HG02588 (cell line): Measurements from ENCODE around the gene MACROD2.
A peak's percentile ranks its signal among the peaks of the same experiment; 100 is the strongest.

Source experiments
- ATAC-seq: cut with Tn5 transposase; IDR thresholded peaks from one replicate; pipeline ENCODE4 v1.9.1; 2021; ENCODE audit warnings: mild to moderate bottlenecking, moderate library complexity; ENCODE audit not compliant: unreplicated experiment

Gene MACROD2

GRCh38 chr20:14691994-14692393 lies 696.7 kb downstream of the MACROD2 start:
- no peak for ATAC-seq

- ATAC-seq = no peak
These were observed 701.2 kb downstream of the MACROD2 start for GRCh38 chr20:14696478-14696877.

- ATAC-seq = no peak
These were observed 701.6 kb downstream of the MACROD2 start for GRCh38 chr20:14696937-14697336.

GRCh38 chr20:14698125-14698524 lies 702.8 kb downstream of the MACROD2 start:
- no peak for ATAC-seq

- ATAC-seq = no peak
These were observed 703.5 kb downstream of the MACROD2 start for GRCh38 chr20:14698605-14699373.

- ATAC-seq = peak; percentile 67
These were observed 705.3 kb downstream of the MACROD2 start for GRCh38 chr20:14700639-14700960.

GRCh38 chr20:14701326-14701725 lies 706.0 kb downstream of the MACROD2 start:
- ATAC-seq = no peak

- no peak for ATAC-seq
These were observed 711.2 kb downstream of the MACROD2 start for GRCh38 chr20:14706555-14706954.

- no peak for ATAC-seq
These were observed 711.8 kb downstream of the MACROD2 start for GRCh38 chr20:14707026-14707680.

GRCh38 chr20:14707865-14708596 lies 712.7 kb downstream of the MACROD2 start:
- ATAC-seq = no peak

- ATAC-seq = no peak
These were observed 714.1 kb downstream of the MACROD2 start for GRCh38 chr20:14709439-14709838.

- ATAC-seq = no peak
These were observed 715.6 kb downstream of the MACROD2 start for GRCh38 chr20:14710951-14711350.

GRCh38 chr20:14711652-14712051 lies 716.3 kb downstream of the MACROD2 start:
- no peak for ATAC-seq

GRCh38 chr20:14712302-14712739 lies 717.0 kb downstream of the MACROD2 start:
- ATAC-seq = no peak

GRCh38 chr20:14715400-14715799 lies 720.1 kb downstream of the MACROD2 start:
- ATAC-seq = no peak

GRCh38 chr20:14716351-14716801 lies 721.1 kb downstream of the MACROD2 start:
- no peak for ATAC-seq

- peak; percentile 70 for ATAC-seq
These were observed 722.1 kb downstream of the MACROD2 start for GRCh38 chr20:14717134-14717999.

- ATAC-seq = no peak
These were observed 724.9 kb downstream of the MACROD2 start for GRCh38 chr20:14720251-14720650.

- no peak for ATAC-seq
These were observed 726.7 kb downstream of the MACROD2 start for GRCh38 chr20:14721926-14722452.

- no peak for ATAC-seq
These were observed 728.3 kb downstream of the MACROD2 start for GRCh38 chr20:14723614-14724013.

- ATAC-seq = no peak
These were observed 728.7 kb downstream of the MACROD2 start for GRCh38 chr20:14724036-14724435.
